NCI-H1694 (cell line): Measurements from ENCODE around the gene CDH22.

Experiments
- DNase-seq: peaks from one replicate; lab custom pipeline; 2025; lab: John Stamatoyannopoulos, UW

The CDH22 gene

GRCh38 chr20:46171909-46172308 lies 136.4 kb downstream of the CDH22 start:
- DNase-seq = no peak

GRCh38 chr20:46171476-46171875 lies 136.8 kb downstream of the CDH22 start:
- DNase-seq = no peak

DNA sequence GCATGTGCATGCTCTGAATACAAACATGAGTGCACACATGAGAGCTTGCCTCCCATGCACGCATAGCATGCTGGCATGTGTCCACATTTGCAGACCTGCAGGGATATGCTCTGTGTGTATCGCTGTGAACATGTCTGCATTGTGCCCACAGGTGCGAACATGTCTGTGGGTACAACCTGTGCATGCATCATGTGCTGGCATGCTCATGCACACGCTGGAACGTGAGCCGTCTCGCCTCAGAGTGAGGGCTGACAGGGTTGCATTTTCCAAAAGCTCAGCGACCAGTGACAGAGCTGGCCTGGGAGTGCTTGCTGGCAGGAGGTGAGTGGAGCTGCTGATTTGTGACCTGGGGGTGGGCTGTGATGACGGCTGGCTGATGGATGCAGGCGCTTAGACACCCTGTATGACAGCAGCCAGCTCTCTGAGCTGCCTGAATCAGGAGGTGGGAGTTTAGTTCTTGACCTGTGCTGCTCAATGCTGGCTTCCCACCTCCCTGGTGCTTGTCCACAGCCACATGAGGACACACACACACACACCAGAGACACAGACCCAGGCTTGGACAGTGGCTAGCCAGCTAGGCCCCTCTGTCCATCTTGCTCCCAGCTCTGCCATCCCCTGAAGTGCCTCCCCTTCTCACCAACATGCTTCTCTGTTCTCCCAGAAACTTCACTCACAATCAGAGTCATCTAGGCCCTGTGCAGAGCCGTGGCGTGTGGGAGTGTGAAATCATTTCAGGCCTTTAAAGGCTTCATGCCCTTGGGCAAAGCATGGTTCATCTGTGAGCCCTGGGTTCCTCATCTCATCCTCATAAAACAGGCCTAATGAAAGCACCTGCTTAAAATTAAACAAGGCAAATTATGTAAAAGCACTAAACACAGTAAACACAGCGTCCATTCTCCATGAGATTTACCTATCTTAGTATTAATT lies 138.8 kb downstream of the CDH22 start:
- no peak for DNase-seq

- no peak for DNase-seq
Observed at GRCh38 chr20:46168438-46168837, 139.9 kb downstream of the CDH22 start.

DNA sequence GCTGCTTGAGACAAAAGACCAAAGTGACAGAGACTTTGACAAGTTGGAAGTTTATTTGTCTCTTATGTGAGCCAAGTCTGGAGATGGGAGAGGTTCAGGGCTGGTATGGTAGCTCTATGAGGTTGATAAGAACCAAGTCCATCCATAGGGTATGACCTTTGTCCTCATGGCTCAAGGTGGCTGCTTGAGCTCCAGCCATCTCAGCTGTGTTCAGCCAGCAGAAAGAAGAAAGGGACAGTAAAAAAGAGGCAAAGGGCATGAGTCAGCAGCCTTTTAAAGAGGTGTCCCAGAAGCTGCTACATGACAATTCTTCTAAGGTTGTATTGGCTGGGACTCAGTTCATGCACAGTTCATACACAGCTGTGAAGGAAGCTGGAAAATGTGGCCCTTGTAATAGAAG lies 141.2 kb downstream of the CDH22 start:
- no peak for DNase-seq

- DNase-seq = no peak
Observed at GRCh38 chr20:46164254-46164653, 144.0 kb downstream of the CDH22 start.

DNA sequence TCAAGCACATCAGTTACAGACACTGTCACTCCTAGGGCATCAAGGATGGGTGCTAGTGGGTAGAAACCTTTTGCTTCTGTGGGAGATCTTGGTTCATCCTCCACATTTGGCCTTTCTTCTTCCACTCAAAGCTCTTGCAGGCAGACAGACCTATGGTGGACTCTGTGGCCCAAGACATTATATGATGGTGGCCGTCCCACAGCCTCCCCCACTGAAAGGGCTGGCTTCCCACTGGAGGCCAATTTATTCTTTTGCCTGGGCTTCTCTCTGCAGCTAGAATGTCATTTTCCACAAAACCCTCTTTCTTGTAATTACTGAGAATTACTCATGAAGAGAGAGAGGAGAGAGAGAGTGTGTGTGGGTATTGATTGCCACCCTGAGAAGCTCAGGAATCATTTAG lies 146.4 kb downstream of the CDH22 start:
- DNase-seq = no peak

GRCh38 chr20:46160661-46161060 lies 147.6 kb downstream of the CDH22 start:
- no peak for DNase-seq

- DNase-seq = no peak
Observed at GRCh38 chr20:46159101-46159897, 149.0 kb downstream of the CDH22 start.

GRCh38 chr20:46158476-46158987 lies 149.8 kb downstream of the CDH22 start:
- no peak for DNase-seq

DNA sequence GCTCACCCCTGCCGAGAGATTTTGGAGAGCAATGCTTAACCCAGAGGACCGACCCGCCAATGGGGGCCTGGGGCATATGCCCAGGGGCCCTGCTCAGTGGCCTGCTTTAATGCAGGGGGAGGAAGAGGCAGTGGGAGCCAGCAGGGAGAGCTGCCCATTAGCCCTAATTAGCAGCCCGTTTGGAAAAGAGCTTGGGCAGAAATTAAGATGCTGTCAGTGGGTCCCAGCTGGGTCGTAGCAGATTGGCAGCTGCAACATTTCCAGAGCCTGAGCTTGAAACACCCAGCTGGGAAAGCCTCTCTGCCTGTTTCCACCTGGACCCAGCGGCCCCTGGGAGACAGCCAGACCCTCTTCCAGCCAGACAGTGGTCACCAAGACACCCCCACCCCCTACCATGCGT lies 150.7 kb downstream of the CDH22 start:
- peak; percentile 11 for DNase-seq

DNA sequence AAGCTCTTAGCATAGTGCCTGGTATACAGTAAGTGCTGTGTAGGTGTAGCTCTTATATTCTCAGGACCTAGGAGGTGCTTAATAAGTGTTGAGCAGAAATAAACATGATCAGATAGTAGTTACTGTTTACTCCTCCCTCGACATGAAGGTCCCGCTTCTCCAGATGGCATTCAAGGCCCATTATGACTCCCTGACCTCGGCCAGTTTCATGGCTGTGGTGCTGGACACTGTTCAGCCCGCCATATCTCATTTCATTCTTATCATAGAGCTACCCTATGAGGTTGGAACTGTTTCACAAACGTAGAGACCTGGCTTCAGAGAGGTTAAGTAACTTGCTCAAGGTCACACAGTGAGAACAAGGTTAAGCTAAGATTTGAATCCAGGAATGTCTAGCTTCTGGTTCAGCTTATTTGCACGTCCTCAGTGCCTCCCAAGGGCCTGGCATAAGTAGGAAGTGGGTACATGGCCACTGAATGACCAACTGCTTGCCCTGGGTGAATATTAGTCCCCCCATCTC lies 151.2 kb downstream of the CDH22 start:
- no peak for DNase-seq

DNA sequence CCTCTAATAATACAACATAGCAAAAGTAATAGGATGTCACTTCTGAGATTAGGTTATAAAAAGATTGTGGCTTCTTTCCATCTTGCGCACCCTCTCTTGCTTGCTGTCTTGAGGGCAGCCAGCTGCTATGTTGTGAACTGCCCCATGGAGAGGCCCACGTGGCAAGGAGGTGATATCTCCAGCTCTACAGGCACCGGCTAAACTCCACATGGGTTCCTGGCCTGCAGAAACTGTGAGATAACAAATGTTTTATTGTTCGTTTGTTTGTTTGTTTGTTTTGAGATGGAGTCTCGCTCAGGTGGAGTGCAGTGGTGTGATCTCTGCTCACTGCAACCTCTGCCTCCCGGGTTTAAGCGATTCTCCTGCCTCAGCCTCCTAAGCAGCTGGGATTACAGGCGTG lies 152.2 kb downstream of the CDH22 start:
- DNase-seq = no peak

GRCh38 chr20:46154796-46155195 lies 153.5 kb downstream of the CDH22 start:
- no peak for DNase-seq

GRCh38 chr20:46154305-46154704 lies 154.0 kb downstream of the CDH22 start:
- no peak for DNase-seq

- no peak for DNase-seq
Observed at GRCh38 chr20:46152824-46153586, 155.3 kb downstream of the CDH22 start.

GRCh38 chr20:46151936-46152335 lies 156.4 kb downstream of the CDH22 start:
- no peak for DNase-seq

GRCh38 chr20:46150943-46151342 lies 157.4 kb downstream of the CDH22 start:
- no peak for DNase-seq

- DNase-seq = no peak
Observed at GRCh38 chr20:46148313-46149208, 159.7 kb downstream of the CDH22 start.

- peak; percentile 83 for DNase-seq
Observed at GRCh38 chr20:46145713-46146112, 162.6 kb downstream of the CDH22 start.
